Measurements from ENCODE around the gene SEC11C.

Gene SEC11C

DNA sequence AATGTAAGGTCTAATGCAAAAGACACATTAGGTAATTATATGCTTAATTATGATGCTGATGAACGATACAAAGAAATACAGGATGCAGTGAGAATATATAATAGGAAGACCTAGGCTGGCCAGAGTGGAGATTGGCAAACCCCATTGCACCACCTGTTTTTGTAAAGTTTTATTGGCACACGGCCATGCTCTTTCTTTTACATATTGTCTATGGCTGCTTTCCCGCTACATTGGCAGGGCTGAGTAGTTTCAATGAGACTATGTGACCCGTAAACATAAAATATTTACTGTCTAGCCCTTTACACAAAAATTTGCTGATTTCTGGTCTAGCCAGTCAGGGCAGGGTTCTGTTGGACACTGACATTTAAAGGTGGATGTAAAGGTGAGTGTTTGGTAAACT lies 5.4 kb downstream of the SEC11C start:
- no peak overlapping the region for H3K9ac ChIP-seq (ENCODE audit: low read depth, low read length)
- 98% methylated on average over 4 of the region's 4 CpGs for WGBS
- H3K4me3 ChIP-seq (ENCODE audit: low read length), result no peak overlapping the region
- H3K4me1 ChIP-seq (ENCODE audit: insufficient read depth, low read length), result peaks cover 8% of the 10 kb centered on the region; the same call in 1 of the 2 replicates
- no peaks in the 10 kb centered on the region for H3K27me3 ChIP-seq (ENCODE audit: insufficient read depth, low read length)
- no peaks in the 10 kb centered on the region for H3K9me3 ChIP-seq (ENCODE audit: insufficient read depth, low read depth, low read length)
- H3K27ac ChIP-seq (ENCODE audit: low read depth, low read length), result no peak overlapping the region
- no peaks in the 10 kb centered on the region for H3K36me3 ChIP-seq (ENCODE audit: insufficient read depth, low read length)

GRCh38 chr18:59148192-59148591 lies 8.5 kb downstream of the SEC11C start:
- H3K4me3 ChIP-seq (ENCODE audit: low read length), result no peak overlapping the region

DNA sequence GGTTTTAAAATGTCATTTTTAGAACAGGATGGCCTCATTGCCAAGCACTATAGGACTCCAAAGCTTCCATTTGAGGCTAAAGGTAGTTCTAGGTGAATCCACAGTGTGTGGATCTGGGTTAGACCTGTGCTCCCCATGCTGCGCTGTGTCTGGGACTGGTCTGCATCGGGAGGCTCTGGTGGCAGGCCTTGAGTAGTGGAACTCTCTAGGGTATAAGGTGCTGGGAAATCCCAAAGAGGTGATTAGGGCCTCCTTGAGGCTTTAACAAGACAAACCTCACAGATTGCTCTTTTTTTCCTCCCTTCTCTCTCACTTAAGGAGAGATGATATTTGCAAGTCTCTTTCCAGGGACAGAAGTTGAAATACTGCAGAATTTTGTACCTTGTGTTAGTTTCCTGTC lies 9.3 kb downstream of the SEC11C start:
- no peaks in the 10 kb centered on the region for H3K9me3 ChIP-seq (ENCODE audit: insufficient read depth, low read depth, low read length)
- no peak overlapping the region for H3K4me3 ChIP-seq (ENCODE audit: low read length)
- H3K27ac ChIP-seq (ENCODE audit: low read depth, low read length), result no peak overlapping the region
- 96% methylated on average over 2 of the region's 2 CpGs for WGBS
- no peak overlapping the region; the same call in 1 of the 2 replicates for H3K9ac ChIP-seq (ENCODE audit: low read depth, low read length)
- peaks cover 15% of the 10 kb centered on the region for H3K36me3 ChIP-seq (ENCODE audit: insufficient read depth, low read length)
- no peaks in the 10 kb centered on the region for H3K4me1 ChIP-seq (ENCODE audit: insufficient read depth, low read length)
- no peaks in the 10 kb centered on the region for H3K27me3 ChIP-seq (ENCODE audit: insufficient read depth, low read length)

More at GRCh38 chr18:59148192-59148591, 8.5 kb downstream of the SEC11C start:
- Histone ChIP-seq H3K27me3 (ENCODE audit: insufficient read depth, low read length) (no peaks in the 10 kb centered on the region), H3K9me3 (ENCODE audit: insufficient read depth, low read depth, low read length) (no peaks in the 10 kb centered on the region), H3K27ac (ENCODE audit: low read depth, low read length) (no peak overlapping the region), H3K9ac (ENCODE audit: low read depth, low read length) (no peak overlapping the region), H3K4me1 (ENCODE audit: insufficient read depth, low read length) (no peaks in the 10 kb centered on the region), H3K36me3 (ENCODE audit: insufficient read depth, low read length) (peaks cover 11% of the 10 kb centered on the region)
- WGBS, result 94% methylated on average over 8 of the region's 8 CpGs

- no peak overlapping the region; the same call in 1 of the 2 replicates for H3K9ac ChIP-seq (ENCODE audit: low read depth, low read length)
- peaks cover 16% of the 10 kb centered on the region for H3K36me3 ChIP-seq (ENCODE audit: insufficient read depth, low read length)
- H3K4me1 ChIP-seq (ENCODE audit: insufficient read depth, low read length), result no peaks in the 10 kb centered on the region
- H3K27me3 ChIP-seq (ENCODE audit: insufficient read depth, low read length), result no peaks in the 10 kb centered on the region
- WGBS, result over 99% methylated on average over 6 of the region's 8 CpGs
- no peak overlapping the region for H3K27ac ChIP-seq (ENCODE audit: low read depth, low read length)
- H3K4me3 ChIP-seq (ENCODE audit: low read length), result no peak overlapping the region
- no peaks in the 10 kb centered on the region for H3K9me3 ChIP-seq (ENCODE audit: insufficient read depth, low read depth, low read length)
Measured at GRCh38 chr18:59149416-59149815, 9.7 kb downstream of the SEC11C start.

GRCh38 chr18:59150236-59150635 lies 10.6 kb downstream of the SEC11C start:
- Histone ChIP-seq H3K9me3 (ENCODE audit: insufficient read depth, low read depth, low read length) (no peaks in the 10 kb centered on the region), H3K4me1 (ENCODE audit: insufficient read depth, low read length) (no peaks in the 10 kb centered on the region), H3K27ac (ENCODE audit: low read depth, low read length) (no peak overlapping the region), H3K4me3 (ENCODE audit: low read length) (no peak overlapping the region), H3K36me3 (ENCODE audit: insufficient read depth, low read length) (peaks cover 16% of the 10 kb centered on the region), H3K9ac (ENCODE audit: low read depth, low read length) (no peak overlapping the region), H3K27me3 (ENCODE audit: insufficient read depth, low read length) (no peaks in the 10 kb centered on the region)
- WGBS, result 91% methylated on average over 11 of the region's 11 CpGs

- no peak overlapping the region for H3K4me3 ChIP-seq (ENCODE audit: low read length)
- no peak overlapping the region for H3K9ac ChIP-seq (ENCODE audit: low read depth, low read length)
- H3K27ac ChIP-seq (ENCODE audit: low read depth, low read length), result no peak overlapping the region
- no peaks in the 10 kb centered on the region for H3K9me3 ChIP-seq (ENCODE audit: insufficient read depth, low read depth, low read length)
- H3K27me3 ChIP-seq (ENCODE audit: insufficient read depth, low read length), result no peaks in the 10 kb centered on the region
- WGBS, result 87% methylated on average over 2 of the region's 2 CpGs
- peaks cover 26% of the 10 kb centered on the region for H3K36me3 ChIP-seq (ENCODE audit: insufficient read depth, low read length)
- H3K4me1 ChIP-seq (ENCODE audit: insufficient read depth, low read length), result no peaks in the 10 kb centered on the region
Measured at GRCh38 chr18:59155153-59155552, 15.5 kb downstream of the SEC11C start.

DNA sequence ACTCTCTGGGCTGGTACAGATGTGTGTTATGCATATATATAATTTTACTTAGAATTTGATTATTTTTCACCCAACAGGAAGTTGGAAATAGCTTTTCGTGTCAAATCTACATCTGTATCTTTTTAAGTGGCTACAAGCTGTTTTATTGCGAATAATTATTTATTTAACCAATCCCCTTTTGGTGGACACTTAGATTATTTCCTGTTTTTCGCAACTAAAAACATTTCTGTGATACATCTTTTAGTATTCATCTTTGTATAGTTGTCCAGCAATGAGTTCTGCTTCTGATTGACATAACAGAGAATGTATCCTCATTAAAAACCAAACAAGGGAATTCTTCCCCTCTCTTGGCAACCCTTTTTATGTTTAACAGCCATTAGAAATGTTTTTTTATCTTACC lies 16.6 kb downstream of the SEC11C start:
- H3K27ac ChIP-seq (ENCODE audit: low read depth, low read length), result no peak overlapping the region
- no peak overlapping the region for H3K4me3 ChIP-seq (ENCODE audit: low read length)
- H3K9ac ChIP-seq (ENCODE audit: low read depth, low read length), result no peak overlapping the region
- no peaks in the 10 kb centered on the region for H3K4me1 ChIP-seq (ENCODE audit: insufficient read depth, low read length)
- no peaks in the 10 kb centered on the region for H3K27me3 ChIP-seq (ENCODE audit: insufficient read depth, low read length)
- peaks cover 26% of the 10 kb centered on the region for H3K36me3 ChIP-seq (ENCODE audit: insufficient read depth, low read length)
- H3K9me3 ChIP-seq (ENCODE audit: insufficient read depth, low read depth, low read length), result no peaks in the 10 kb centered on the region
- WGBS, result 76% methylated on average over 2 of the region's 3 CpGs

DNA sequence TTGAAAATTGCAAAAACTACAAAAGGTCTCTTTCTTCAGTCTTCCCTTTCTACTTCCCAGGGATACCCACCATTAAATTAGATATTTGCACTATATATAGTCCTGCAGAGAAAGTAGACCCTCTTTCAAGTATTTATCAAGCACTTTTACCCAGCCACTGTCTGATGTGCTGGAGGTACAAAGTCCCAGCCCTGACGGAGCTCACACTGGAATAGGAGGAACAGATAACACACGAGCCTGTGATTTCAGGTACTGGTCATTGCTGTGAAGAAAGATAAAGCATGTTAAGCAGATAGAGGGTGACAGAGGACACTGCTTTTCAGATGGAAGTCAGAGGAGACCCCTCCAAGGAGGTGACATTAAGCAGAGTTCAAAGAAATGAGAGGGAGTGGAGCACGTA lies 19.6 kb downstream of the SEC11C start:
- no peak overlapping the region for H3K27ac ChIP-seq (ENCODE audit: low read depth, low read length)
- H3K36me3 ChIP-seq (ENCODE audit: insufficient read depth, low read length), result peaks cover 9% of the 10 kb centered on the region; the same call in 1 of the 2 replicates
- H3K9ac ChIP-seq (ENCODE audit: low read depth, low read length), result no peak overlapping the region
- H3K9me3 ChIP-seq (ENCODE audit: insufficient read depth, low read depth, low read length), result no peaks in the 10 kb centered on the region
- H3K4me3 ChIP-seq (ENCODE audit: low read length), result no peak overlapping the region
- no peaks in the 10 kb centered on the region for H3K27me3 ChIP-seq (ENCODE audit: insufficient read depth, low read length)
- no peaks in the 10 kb centered on the region for H3K4me1 ChIP-seq (ENCODE audit: insufficient read depth, low read length)
- 89% methylated on average over 3 of the region's 3 CpGs for WGBS

GRCh38 chr18:59159986-59160385 lies 20.3 kb downstream of the SEC11C start:
- H3K4me1 ChIP-seq (ENCODE audit: insufficient read depth, low read length), result no peaks in the 10 kb centered on the region
- 94% methylated on average over 10 of the region's 10 CpGs for WGBS
- peaks cover 9% of the 10 kb centered on the region; the same call in 1 of the 2 replicates for H3K36me3 ChIP-seq (ENCODE audit: insufficient read depth, low read length)
- H3K27me3 ChIP-seq (ENCODE audit: insufficient read depth, low read length), result no peaks in the 10 kb centered on the region
- no peak overlapping the region for H3K4me3 ChIP-seq (ENCODE audit: low read length)
- H3K9me3 ChIP-seq (ENCODE audit: insufficient read depth, low read depth, low read length), result no peaks in the 10 kb centered on the region
- H3K9ac ChIP-seq (ENCODE audit: low read depth, low read length), result no peak overlapping the region
- H3K27ac ChIP-seq (ENCODE audit: low read depth, low read length), result no peak overlapping the region

DNA sequence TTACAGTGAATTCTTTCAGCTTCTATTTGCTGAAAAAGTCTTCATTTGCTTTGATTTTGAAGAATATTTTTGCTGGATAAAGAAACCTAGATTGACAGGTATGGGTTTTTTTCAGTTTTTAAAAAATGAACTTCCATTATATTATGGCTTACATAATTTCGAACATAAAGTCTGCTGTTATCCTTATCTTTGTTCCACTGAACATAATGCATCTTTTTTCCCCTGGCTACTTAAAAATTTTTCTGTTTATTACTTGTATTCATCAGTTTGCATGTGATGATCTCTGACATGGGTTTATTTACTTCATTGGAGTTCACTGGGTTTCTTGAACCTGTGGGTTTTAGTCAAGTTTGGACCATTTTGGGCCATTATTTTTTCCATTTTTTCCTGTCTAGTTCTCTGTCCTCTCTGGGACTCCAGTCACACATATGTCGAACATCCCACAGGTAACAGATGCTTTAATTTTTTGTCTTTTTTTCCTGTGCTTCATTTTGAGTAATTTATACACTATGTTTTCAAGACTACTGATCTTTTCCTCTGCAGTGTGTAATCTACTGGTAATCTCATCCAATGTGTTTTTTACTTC lies 33.1 kb downstream of the SEC11C start:
- H3K9me3 ChIP-seq (ENCODE audit: insufficient read depth, low read depth, low read length), result peaks cover 22% of the 10 kb centered on the region
- 81% methylated on average over 2 of the region's 2 CpGs for WGBS
- no peak overlapping the region for H3K27ac ChIP-seq (ENCODE audit: low read depth, low read length)
- no peak overlapping the region for H3K4me3 ChIP-seq (ENCODE audit: low read length)
- H3K27me3 ChIP-seq (ENCODE audit: insufficient read depth, low read length), result no peaks in the 10 kb centered on the region
- no peaks in the 10 kb centered on the region for H3K4me1 ChIP-seq (ENCODE audit: insufficient read depth, low read length)
- no peaks in the 10 kb centered on the region for H3K36me3 ChIP-seq (ENCODE audit: insufficient read depth, low read length)
- H3K9ac ChIP-seq (ENCODE audit: low read depth, low read length), result no peak overlapping the region

GRCh38 chr18:59177485-59177884 lies 37.8 kb downstream of the SEC11C start:
- Histone ChIP-seq H3K4me1 (ENCODE audit: insufficient read depth, low read length) (no peaks in the 10 kb centered on the region), H3K9ac (ENCODE audit: low read depth, low read length) (no peak overlapping the region), H3K4me3 (ENCODE audit: low read length) (no peak overlapping the region), H3K27me3 (ENCODE audit: insufficient read depth, low read length) (no peaks in the 10 kb centered on the region), H3K9me3 (ENCODE audit: insufficient read depth, low read depth, low read length) (peaks cover 14% of the 10 kb centered on the region), H3K27ac (ENCODE audit: low read depth, low read length) (no peak overlapping the region), H3K36me3 (ENCODE audit: insufficient read depth, low read length) (no peaks in the 10 kb centered on the region)
- 94% methylated on average over 4 of the region's 4 CpGs for WGBS
